GM19023 (cell line): ENCODE data around the gene ACSF3.
A peak's percentile ranks its signal among the peaks of the same experiment; 100 is the strongest.

Experiments
- ATAC-seq: cut with Tn5 transposase; IDR thresholded peaks from one replicate; pipeline ENCODE4 v1.9.1; 2021; ENCODE audit warnings: mild to moderate bottlenecking, moderate library complexity; ENCODE audit not compliant: unreplicated experiment

ACSF3 gene

DNA sequence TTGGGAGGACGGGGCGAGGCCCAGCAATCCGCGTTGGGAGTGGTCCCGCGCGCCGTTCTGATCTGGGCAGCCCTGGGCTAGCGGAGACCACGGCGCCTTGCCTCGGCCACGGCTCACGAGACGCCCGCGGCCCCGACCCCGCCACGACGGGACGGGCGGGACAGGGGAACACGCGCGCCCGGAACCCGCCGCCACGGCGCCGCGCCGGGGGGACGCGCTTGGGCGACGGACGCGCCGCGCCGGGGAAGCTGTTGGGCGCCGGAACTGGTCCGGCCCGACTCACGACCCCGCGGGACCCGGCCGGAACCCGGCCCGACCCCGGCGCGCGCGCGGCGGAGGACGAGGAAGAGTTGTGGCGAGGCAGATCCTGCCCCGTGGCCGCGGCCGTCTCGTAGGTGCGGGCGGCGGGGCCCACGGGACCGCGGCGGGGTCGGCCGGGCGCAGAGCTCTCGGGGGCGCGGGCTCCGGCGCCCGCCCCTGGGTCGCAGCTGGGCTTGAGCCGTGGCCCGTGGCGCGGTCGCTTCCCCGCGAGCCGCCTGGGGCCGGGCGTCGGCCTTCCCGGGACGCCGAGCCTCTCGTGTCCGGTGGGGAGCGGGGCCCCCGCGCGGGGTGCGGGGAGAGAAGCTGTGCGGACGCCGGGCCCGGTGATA, at the start of gene ACSF3:
Gene ACSF3 (plus strand): TSS at position 251 of the 650 bp plus-strand sequence. CDS start 6,830 bp downstream, outside the sequence.
- ATAC-seq, result peak; percentile 43

- ATAC-seq, result no peak
Observed at GRCh38 chr16:89044418-89045180, 49.1 kb upstream of the ACSF3 start.

DNA sequence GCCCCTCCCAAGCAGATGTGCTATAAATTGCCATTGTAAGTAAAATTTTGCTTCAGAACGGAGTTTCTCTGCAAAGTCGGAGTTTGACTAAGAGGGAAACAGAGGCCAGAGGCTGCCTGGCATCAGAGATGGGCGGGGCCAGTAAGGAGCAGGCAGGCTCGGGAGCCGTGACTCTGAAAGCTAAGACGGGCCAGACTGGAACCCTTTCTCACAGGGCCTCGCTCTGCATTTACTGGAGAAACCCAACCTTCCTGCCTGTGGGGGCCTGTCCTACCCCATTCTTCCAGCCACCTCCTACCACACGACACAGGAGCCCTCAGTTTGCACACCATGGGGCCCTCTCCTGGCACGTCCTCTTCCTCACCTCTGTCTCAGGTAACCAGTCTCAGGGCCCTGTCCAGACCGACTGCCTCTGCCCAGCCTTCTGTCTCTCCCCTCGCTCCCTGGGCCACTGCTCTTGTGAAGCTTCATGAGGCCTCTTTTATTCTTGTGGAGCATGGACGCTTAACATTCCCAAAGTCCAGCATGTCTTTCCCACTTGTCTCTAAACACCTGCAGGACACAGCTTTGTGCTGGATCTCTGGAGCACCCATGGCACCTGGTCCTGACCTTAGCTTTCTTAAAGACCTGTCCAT, 48.4 kb upstream of the ACSF3 start:
- no peak for ATAC-seq

DNA sequence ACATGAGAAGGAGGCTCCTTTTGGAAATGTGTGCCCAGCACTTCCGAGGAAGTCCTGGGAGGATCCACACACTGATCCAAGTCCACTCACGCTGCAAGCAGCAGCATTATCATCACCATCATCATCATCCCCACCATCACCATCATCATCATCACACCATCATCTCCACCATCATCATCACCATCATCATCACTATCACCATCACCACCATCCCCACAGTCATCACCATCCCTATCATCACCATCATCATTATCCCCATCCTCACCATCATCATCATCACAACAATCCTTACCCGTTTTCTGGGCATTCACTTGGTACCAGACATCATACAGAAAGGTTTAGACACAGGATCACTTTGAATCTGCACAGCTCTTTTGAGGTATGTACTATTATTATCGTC, 47.8 kb upstream of the ACSF3 start:
- ATAC-seq, result no peak

GRCh38 chr16:89046491-89046890, 47.2 kb upstream of the ACSF3 start:
- ATAC-seq, result no peak

- no peak for ATAC-seq
Observed at GRCh38 chr16:89047331-89048089, 46.1 kb upstream of the ACSF3 start.

DNA sequence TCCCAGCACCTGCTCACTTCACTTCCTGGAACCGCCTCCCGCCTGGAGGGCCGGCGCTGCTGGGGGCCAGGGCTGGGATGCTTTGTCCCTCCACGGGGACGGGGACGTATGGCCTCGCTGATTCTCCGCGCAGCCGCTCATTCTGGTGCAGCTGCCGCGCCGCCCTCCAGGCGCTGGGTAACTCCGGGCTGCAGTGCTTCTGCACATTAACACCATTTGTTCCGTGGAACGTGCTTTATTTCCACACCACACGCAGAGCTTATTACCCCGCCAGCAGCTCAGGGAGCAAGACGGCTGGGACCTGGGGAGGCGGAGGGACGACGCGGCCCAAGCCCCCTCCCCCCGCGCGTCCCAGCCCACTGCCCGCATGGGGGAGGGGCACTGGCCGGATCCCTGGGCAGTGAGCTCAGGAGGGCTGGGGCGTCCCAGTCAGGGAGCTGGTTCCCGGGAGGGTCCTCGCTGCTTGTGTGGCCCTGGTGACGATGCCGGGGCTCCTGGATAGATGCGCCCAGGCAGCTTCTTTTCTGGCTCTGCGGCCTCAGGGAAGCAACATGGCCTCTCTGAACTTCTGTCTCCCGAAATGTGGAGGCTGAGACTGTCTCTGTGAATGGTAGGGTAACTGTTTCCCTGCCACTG, 45.4 kb upstream of the ACSF3 start:
- ATAC-seq, result no peak

DNA sequence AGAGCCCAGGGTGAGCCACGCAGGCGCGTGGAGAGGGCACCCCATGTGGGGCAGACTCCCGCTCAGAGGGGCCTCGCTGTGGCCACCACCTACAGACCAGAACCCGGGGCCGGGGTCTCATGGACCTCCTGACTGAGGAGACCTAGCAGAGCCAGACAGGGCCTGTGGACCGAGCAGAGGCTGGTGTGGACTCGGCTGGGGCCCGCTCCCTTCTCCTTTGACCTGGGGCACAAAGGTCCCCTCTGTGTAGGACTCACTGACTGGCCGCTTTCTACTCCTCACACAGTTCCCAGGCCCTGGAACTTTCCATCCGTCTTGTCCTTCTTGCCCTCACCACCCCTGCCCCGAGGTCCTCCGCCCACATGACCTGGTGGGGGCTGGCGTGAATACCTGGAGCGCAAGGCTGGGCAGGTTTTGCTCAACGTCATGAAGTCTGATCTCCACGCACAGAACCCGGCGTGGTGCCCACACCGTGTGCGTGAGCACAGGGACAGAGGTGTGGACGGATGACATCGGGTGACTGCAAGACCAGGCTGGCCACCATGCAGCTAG, 44.7 kb upstream of the ACSF3 start:
- no peak for ATAC-seq

- ATAC-seq, result no peak
Observed at GRCh38 chr16:89049484-89050118, 44.1 kb upstream of the ACSF3 start.

DNA sequence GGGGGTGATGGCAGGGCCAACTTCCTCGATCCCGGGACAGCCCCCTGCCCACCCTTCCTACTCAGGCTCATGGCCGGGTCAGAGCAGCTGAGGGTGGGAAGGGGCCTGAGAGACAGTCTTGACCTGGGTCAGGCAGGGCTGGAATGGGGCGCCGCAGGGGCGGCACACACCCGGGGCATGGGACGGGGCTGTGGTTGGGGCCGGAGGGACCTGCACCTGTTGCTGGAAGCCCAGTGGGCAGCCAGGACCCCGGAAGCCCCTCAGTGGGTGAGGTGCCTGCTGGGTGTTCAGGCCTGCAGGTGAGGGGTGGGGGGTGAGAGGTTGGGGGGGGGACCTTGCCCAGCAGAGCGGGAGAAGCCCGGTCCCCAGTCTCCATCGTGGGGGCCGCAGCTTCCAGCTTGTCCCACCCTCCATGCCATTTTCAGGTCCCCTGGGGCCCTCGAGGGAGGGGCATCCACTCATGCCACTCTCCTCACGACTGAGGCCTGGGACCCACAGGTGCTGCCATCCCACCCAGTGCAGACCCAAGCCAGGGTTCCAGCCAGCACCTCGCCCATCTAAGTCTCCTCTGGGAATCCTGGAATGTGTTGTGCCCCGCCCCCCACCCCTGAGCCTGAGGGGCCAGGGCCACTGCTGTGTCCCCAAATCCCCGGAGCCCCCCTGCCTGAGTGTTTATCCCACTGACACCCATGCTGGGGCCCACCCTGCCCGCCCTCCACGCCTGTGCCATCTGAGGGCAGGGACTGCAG, 43.4 kb upstream of the ACSF3 start:
- no peak for ATAC-seq

- ATAC-seq, result no peak
Observed at GRCh38 chr16:89050868-89051311, 42.8 kb upstream of the ACSF3 start.

DNA sequence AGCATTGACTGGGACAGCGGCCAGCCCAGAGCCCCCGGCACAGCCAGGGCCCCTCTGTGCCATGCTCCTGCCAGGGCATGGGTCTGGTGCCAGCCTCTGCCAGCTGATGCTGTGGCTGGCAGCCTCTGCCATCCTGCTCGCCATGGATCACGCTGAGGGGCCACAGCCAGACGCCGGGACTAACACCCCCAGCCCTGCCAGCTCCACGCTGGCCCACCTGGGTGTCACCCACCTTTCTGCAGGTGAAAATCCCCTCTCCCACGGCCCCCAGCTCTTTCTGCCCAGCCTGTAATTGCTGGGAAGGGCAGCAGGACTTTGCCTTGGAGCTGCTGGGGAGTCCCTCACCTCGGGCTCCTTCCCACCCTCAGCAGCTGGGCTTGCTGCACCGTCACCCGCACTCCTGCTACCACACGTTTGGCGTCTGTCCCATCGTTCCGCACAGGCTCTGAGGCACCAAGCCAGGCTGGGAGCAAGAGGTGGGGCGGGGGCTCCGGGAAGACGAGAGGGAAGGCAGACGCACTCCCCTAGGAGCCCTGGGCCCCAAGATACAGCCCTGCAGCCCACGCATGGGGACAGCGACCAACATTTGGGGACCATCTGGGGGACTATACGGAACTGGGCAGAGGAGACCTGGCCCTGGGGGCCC, 42.0 kb upstream of the ACSF3 start:
- ATAC-seq, result no peak

DNA sequence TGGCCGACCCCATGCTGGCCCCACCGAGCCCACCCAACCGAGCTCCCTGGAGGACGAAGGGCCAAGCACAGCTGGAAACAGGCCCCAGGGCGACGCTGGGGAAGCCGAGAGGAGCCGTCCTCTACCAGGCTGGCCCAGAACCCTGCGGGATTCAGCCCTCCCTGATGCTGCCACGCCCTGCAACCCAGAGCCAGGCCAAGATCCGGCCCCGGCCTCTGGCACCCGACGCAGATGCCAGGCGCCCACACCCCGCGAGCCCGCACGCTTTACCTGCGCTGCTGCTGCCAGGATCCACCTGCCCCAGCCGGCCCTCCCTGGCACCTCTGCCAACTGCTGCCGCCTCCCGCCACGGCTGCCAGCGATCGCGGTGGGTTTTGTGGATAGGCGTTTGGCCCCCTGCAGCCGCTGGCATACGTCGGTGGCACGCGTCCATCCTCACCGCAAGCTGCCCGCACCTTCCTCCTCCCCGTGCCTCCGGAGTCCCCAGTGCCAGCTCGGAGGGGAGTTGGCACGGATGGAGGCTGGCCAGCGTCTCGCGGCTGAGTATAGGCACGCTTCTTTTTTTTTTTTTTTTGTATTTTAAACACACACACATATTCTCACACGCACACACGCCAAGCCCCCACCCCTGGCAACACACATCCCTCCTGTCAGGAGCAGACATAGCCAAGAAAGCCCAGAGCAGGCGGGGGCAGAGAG, 41.3 kb upstream of the ACSF3 start:
- ATAC-seq, result no peak

DNA sequence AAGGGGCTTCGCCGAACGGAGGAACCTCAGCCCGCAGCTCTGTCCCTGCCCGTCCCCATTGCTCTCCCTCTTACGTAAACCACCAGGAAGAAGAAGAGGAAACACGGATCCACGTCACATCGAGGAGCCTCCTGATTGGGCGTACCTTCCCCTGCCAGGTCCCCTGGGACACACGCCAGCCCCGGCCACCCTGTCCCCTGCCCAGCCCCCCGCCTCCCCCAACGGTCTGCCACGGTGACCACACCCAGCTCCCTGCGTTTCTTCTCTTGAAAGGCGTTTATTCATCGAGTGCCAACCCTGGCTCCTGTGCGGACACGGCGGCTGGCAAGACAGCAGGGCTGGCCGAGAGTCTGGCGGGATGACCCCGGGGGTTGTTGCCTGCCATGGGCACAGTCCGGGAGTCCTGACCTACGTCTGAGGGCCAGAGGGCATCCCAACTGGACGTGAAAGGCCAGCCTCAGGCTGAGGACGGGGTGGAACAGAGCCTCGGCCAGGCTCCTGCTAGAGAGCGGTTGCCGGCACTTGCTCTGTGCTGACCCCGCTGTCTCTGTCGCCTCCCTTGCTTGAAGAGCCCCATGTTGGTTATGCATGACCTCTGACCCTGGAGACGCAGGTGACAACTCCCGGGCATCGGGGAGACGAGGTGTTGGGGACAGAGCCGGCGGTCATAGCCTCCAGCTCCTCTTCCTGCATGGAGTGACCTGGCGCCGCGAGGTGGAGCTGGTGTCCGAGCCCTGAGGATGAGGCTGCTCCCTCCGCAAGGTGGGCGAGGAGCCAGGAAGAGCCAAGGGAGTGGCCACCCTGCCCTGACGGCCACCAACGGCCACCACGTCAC, 40.5 kb upstream of the ACSF3 start:
- ATAC-seq, result no peak

DNA sequence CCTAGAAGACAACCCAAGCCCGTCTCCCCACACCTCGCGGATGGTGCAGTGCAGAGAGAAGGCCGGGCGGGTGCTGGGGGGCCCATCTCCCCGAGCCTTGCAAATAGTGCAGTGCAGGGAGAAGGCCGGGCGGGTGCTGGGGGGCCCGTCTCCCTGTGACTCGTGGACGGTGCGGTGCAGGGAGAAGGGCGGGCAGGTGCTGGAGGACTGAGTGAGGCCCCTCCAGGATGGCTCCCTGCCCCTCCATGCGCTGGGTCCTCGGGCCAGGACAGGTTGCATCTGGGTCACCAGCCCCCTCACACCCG, 40.0 kb upstream of the ACSF3 start:
- no peak for ATAC-seq

DNA sequence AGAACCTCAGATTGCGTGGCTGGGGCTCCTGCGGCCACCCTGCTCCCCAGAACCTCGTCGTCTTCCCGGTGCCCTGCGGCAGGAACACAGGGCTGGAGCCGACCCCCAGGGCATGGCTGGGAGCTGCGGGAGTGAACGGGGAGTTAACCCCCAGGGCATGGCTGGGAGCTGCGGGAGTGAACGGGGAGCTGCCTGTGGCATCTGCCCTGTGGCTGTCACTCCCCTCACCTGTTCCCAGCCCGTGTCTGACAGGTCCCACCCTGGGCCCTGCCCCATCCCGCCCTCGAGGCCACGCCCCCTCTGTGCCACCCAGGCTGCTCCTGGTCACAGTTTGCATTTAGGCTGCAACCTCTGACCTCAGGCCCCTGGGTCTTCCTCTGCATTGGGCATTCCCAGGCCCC, 39.4 kb upstream of the ACSF3 start:
- ATAC-seq, result no peak

DNA sequence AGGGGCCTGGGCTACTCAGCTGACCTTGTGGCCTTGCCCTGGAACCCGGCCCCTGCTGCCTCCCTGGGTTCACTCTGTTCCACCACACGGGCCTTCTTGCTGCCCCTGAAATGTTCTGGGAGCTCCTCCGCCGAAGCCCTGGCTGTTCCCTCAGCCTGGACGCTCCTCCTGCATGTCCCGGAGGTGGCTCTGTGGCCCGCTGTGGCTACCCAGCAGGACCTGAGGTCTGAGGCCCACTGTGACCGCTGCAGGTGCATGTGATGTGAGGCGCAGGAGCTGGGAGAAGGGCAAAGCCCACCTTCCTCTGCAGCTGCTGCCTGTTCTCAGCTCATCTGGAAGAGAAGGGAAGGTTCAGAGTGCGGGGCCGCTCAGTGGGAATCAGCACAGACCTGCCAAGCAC, 38.9 kb upstream of the ACSF3 start:
- ATAC-seq, result no peak

DNA sequence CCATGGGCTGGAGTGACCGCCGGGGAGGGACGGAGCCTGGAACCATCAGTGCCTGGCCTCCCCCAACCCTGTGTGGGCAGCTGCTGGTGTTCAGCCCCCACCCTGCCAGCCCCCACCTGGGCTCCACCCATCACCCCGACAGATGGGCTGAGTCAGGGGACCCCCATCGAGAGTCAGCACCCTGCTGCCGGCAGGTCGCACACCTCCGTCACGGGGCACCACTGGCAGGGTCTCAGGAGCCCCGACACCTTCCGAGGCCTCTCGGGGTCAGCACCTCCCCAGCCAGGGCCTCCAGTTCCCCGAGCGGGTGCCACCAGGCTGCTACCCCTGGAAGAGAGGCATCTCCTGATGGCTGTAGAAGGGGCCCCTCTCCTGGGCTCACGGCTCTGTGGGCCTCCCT, 38.3 kb upstream of the ACSF3 start:
- ATAC-seq, result no peak
